HCEC 1CT (cell line): ENCODE results near the gene GADD45B.
"Not testable (repeated sequence)": the region's sequence is repeated elsewhere in the genome, so short reads cannot be mapped to it uniquely, and the experiment has no call there.

ENCODE experiments used
- DNase-seq: peaks from one replicate; pipeline ENCODE4 v3.0.0-alpha.2; 2017

The GADD45B gene

GRCh38 chr19:2518856-2519255 is 42.9 kb downstream of the GADD45B start:
- not testable (repeated sequence) for DNase-seq

- no peak for DNase-seq
Measured at GRCh38 chr19:2519482-2519881, 43.6 kb downstream of the GADD45B start.

- peak; percentile 31 for DNase-seq
Measured at GRCh38 chr19:2523630-2524311, 47.8 kb downstream of the GADD45B start.

GRCh38 chr19:2524361-2524839 is 48.5 kb downstream of the GADD45B start:
- DNase-seq, result no peak

- peak; percentile 72 for DNase-seq
Measured at GRCh38 chr19:2524840-2525723, 49.2 kb downstream of the GADD45B start.

- no peak for DNase-seq
Measured at GRCh38 chr19:2527171-2527570, 51.2 kb downstream of the GADD45B start.

GRCh38 chr19:2527686-2528085 is 51.8 kb downstream of the GADD45B start:
- no peak for DNase-seq
